ENCODE data around the gene PARN.

The PARN gene

GRCh38 chr16:14428043-14428442, 202.0 kb downstream of the PARN start:
- Histone ChIP-seq H3K27ac (no peak overlapping the region), H2AFZ (ENCODE audit: low read depth) (no peak overlapping the region), H3K9ac (no peak overlapping the region), H4K20me1 (ENCODE audit: insufficient read depth) (no peaks in the 10 kb centered on the region), H3K4me3 (IDR thresholded peaks at IDR 0.05; ENCODE audit: insufficient read depth, low read depth, low read length) (no peak overlapping the region), H3K4me2 (no peak overlapping the region), H3K36me3 (ENCODE audit: insufficient read depth) (no peaks in the 10 kb centered on the region), H3K4me1 (ENCODE audit: low read depth, poor library complexity, severe bottlenecking) (peaks cover 9% of the 10 kb centered on the region), H3K79me2 (ENCODE audit: insufficient read depth, low read depth) (no peaks in the 10 kb centered on the region), H3K27me3 (ENCODE audit: insufficient read depth, low read depth) (no peaks in the 10 kb centered on the region)
- TF ChIP-seq CTCF (conservative IDR thresholded peaks at IDR 0.05; ENCODE audit: low read depth, low read length): no peak

GRCh38 chr16:14427371-14427948, 202.6 kb downstream of the PARN start:
- Histone ChIP-seq H3K9ac (no peak overlapping the region), H2AFZ (ENCODE audit: low read depth) (no peak overlapping the region), H3K27ac (no peak overlapping the region), H3K4me2 (no peak overlapping the region), H3K79me2 (ENCODE audit: insufficient read depth, low read depth) (no peaks in the 10 kb centered on the region), H3K4me1 (ENCODE audit: low read depth, poor library complexity, severe bottlenecking) (peaks cover 9% of the 10 kb centered on the region), H3K36me3 (ENCODE audit: insufficient read depth) (no peaks in the 10 kb centered on the region), H4K20me1 (ENCODE audit: insufficient read depth) (no peaks in the 10 kb centered on the region), H3K27me3 (ENCODE audit: insufficient read depth, low read depth) (no peaks in the 10 kb centered on the region), H3K4me3 (IDR thresholded peaks at IDR 0.05; ENCODE audit: insufficient read depth, low read depth, low read length) (no peak overlapping the region)
- TF ChIP-seq CTCF (conservative IDR thresholded peaks at IDR 0.05; ENCODE audit: low read depth, low read length): no peak

- H3K4me1 ChIP-seq (ENCODE audit: low read depth, poor library complexity, severe bottlenecking): peaks cover 9% of the 10 kb centered on the region
- no peak for TF ChIP-seq CTCF (conservative IDR thresholded peaks at IDR 0.05; ENCODE audit: low read depth, low read length)
- H2AFZ ChIP-seq (ENCODE audit: low read depth): no peak overlapping the region
Observed at GRCh38 chr16:14424595-14424994, 205.5 kb downstream of the PARN start.

GRCh38 chr16:14423344-14423743, 206.7 kb downstream of the PARN start:
- H3K79me2 ChIP-seq (ENCODE audit: insufficient read depth, low read depth): no peaks in the 10 kb centered on the region
- H3K4me1 ChIP-seq (ENCODE audit: low read depth, poor library complexity, severe bottlenecking): peaks cover 9% of the 10 kb centered on the region
- no peak overlapping the region for H2AFZ ChIP-seq (ENCODE audit: low read depth)
- H3K4me2 ChIP-seq: no peak overlapping the region
- H3K27ac ChIP-seq: no peak overlapping the region
- no peak overlapping the region for H3K4me3 ChIP-seq (IDR thresholded peaks at IDR 0.05; ENCODE audit: insufficient read depth, low read depth, low read length)
- H3K9ac ChIP-seq: no peak overlapping the region
- no peak for TF ChIP-seq CTCF (conservative IDR thresholded peaks at IDR 0.05; ENCODE audit: low read depth, low read length)
- H3K36me3 ChIP-seq (ENCODE audit: insufficient read depth): no peaks in the 10 kb centered on the region
- H4K20me1 ChIP-seq (ENCODE audit: insufficient read depth): no peaks in the 10 kb centered on the region
- H3K27me3 ChIP-seq (ENCODE audit: insufficient read depth, low read depth): no peaks in the 10 kb centered on the region

More at GRCh38 chr16:14424595-14424994, 205.5 kb downstream of the PARN start:
- no peaks in the 10 kb centered on the region for H3K79me2 ChIP-seq (ENCODE audit: insufficient read depth, low read depth)
- H3K27ac ChIP-seq: no peak overlapping the region
- H4K20me1 ChIP-seq (ENCODE audit: insufficient read depth): no peaks in the 10 kb centered on the region
- no peak overlapping the region for H3K4me3 ChIP-seq (IDR thresholded peaks at IDR 0.05; ENCODE audit: insufficient read depth, low read depth, low read length)
- no peak overlapping the region for H3K9ac ChIP-seq
- no peaks in the 10 kb centered on the region for H3K36me3 ChIP-seq (ENCODE audit: insufficient read depth)
- no peaks in the 10 kb centered on the region for H3K27me3 ChIP-seq (ENCODE audit: insufficient read depth, low read depth)
- no peak overlapping the region for H3K4me2 ChIP-seq

Measured in KMS-11 (cell line).